ENCODE data around the gene GPRC5B. TPM values are rescaled to one million over a fixed set of nuclear protein-coding genes. Genes with fewer than 3 reads are reported as not detected.

GPRC5B gene
- total RNA-seq, 6 donors from 2014 or later, result 3.6 to 21.5 (median 5.5) TPM

GRCh38 chr16:19882186-19882585, 2.5 kb downstream of the GPRC5B start:
- Histone ChIP-seq H3K27ac (no peak overlapping the region), H3K4me1 (peaks cover 24 to 39% (median 26%) of the 10 kb centered on the region in 4 donors), H3K9me3 (no peaks in the 10 kb centered on the region), H3K27me3 (peaks cover 0 to 11% (median 9%) of the 10 kb centered on the region in 4 donors), H3K4me3 (no peak overlapping the region), H3K36me3 (no peaks in the 10 kb centered on the region)
- no peak for ATAC-seq (ENCODE audit: low FRiP score in 2 of 2)
- TF ChIP-seq POLR2AphosphoS5 (IDR thresholded peaks at IDR 0.05) (no peak), CTCF (IDR thresholded peaks at IDR 0.05) (no peak), POLR2A (IDR thresholded peaks at IDR 0.05) (no peak), EP300 (IDR thresholded peaks at IDR 0.05) (no peak)
- WGBS, 2 donors, result 72 to 80% methylated on average over 7 to 9 of the region's 9 CpGs
- DNase-seq, result no peak

GRCh38 chr16:19881783-19882182, 2.9 kb downstream of the GPRC5B start:
- Histone ChIP-seq H3K4me1 (peaks cover 24 to 39% (median 26%) of the 10 kb centered on the region in 4 donors), H3K27me3 (peaks cover 0 to 11% (median 9%) of the 10 kb centered on the region in 4 donors), H3K27ac (no peak overlapping the region), H3K4me3 (no peak overlapping the region), H3K36me3 (no peaks in the 10 kb centered on the region), H3K9me3 (no peaks in the 10 kb centered on the region)
- DNase-seq (no peak), ATAC-seq (ENCODE audit: low FRiP score in 2 of 2) (no peak)
- TF ChIP-seq EP300 (IDR thresholded peaks at IDR 0.05), result no peak
- no peak for TF ChIP-seq POLR2A (IDR thresholded peaks at IDR 0.05)
- no peak for TF ChIP-seq POLR2AphosphoS5 (IDR thresholded peaks at IDR 0.05)
- no peak for TF ChIP-seq CTCF (IDR thresholded peaks at IDR 0.05)
- WGBS, 2 donors, result 79 to 80% methylated on average over 5 to 6 of the region's 6 CpGs

GRCh38 chr16:19881028-19881427, 3.6 kb downstream of the GPRC5B start:
- ATAC-seq (ENCODE audit: low FRiP score in 2 of 2), result no peak
- no peaks in the 10 kb centered on the region for H3K9me3 ChIP-seq
- no peak overlapping the region for H3K4me3 ChIP-seq
- H3K36me3 ChIP-seq, result no peaks in the 10 kb centered on the region
- TF ChIP-seq CTCF (IDR thresholded peaks at IDR 0.05) (no peak), POLR2AphosphoS5 (IDR thresholded peaks at IDR 0.05) (no peak), EP300 (IDR thresholded peaks at IDR 0.05) (no peak)
- peaks cover 0 to 11% (median 9%) of the 10 kb centered on the region in 4 donors for H3K27me3 ChIP-seq
- no peak overlapping the region for H3K27ac ChIP-seq
- peaks cover 22 to 33% (median 24%) of the 10 kb centered on the region in 4 donors for H3K4me1 ChIP-seq
- 95% methylated on average over 7 of the region's 7 CpGs for WGBS, 2 donors
- DNase-seq, result no peak

- H3K4me3 ChIP-seq, result no peak overlapping the region
- H3K36me3 ChIP-seq, result no peaks in the 10 kb centered on the region
- H3K4me1 ChIP-seq, result peaks cover 8 to 18% (median 9%) of the 10 kb centered on the region in 4 donors
- DNase-seq (no peak), ATAC-seq (ENCODE audit: low FRiP score in 2 of 2) (no peak)
- TF ChIP-seq POLR2AphosphoS5 (IDR thresholded peaks at IDR 0.05) (no peak), POLR2A (IDR thresholded peaks at IDR 0.05) (no peak), CTCF (IDR thresholded peaks at IDR 0.05) (no peak), EP300 (IDR thresholded peaks at IDR 0.05) (no peak)
- H3K9me3 ChIP-seq, result no peaks in the 10 kb centered on the region
- H3K27ac ChIP-seq, result no peak overlapping the region
- WGBS, 2 donors, result 79 to 88% methylated on average over 13 of the region's 13 CpGs
- H3K27me3 ChIP-seq, result peaks cover 0 to 8% (median 4%) of the 10 kb centered on the region in 4 donors
Measured at GRCh38 chr16:19879241-19879792, 5.3 kb downstream of the GPRC5B start.

- no peak overlapping the region for H3K27ac ChIP-seq
- WGBS, 2 donors, result 91 to 93% methylated on average over 6 to 11 of the region's 11 CpGs
- TF ChIP-seq CTCF (IDR thresholded peaks at IDR 0.05), result no peak
- no peak for TF ChIP-seq EP300 (IDR thresholded peaks at IDR 0.05)
- no peak for TF ChIP-seq POLR2A (IDR thresholded peaks at IDR 0.05)
- no peak for TF ChIP-seq POLR2AphosphoS5 (IDR thresholded peaks at IDR 0.05)
- no peak for DNase-seq
- no peaks in the 10 kb centered on the region for H3K9me3 ChIP-seq
- H3K4me3 ChIP-seq, result no peak overlapping the region
- H3K4me1 ChIP-seq, result peaks cover 2 to 12% (median 4%) of the 10 kb centered on the region in 4 donors
- no peaks in the 10 kb centered on the region for H3K36me3 ChIP-seq
- no peak for ATAC-seq (ENCODE audit: low FRiP score in 2 of 2)
- peaks cover 0 to 4% (median 2%) of the 10 kb centered on the region in 4 donors for H3K27me3 ChIP-seq
Measured at GRCh38 chr16:19878757-19879156, 5.9 kb downstream of the GPRC5B start.

Data from upper lobe of left lung (tissue), 6 donors.